Measurements from ENCODE around the gene PKP2. TPM values are rescaled to one million over a fixed set of nuclear protein-coding genes. Genes with fewer than 3 reads are reported as not detected.

PKP2 gene
- total RNA-seq, 2 experiments from 2014 or later, result not detected

DNA sequence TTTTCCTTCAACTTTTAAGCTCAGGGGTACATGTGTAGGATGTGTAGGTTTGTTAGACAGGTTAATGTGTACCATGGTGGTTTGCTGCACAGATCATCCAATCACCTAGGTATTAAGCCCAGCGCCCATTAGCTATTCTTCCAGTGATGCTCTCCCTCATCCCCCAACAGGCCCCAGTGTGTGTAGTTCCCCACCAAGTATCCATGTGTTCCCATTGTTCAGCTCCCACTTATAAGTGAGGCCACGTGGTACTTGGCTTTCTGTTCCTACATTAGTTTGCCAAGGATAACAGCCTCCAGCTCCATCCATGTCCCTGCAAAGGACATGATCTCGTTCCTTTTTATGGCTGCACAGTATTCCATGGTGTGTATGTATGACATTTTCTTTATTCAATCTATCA is 92.3 kb downstream of the PKP2 start:
- POLR2A ChIA-PET, result no interaction called here
- no peak overlapping the region for H3K4me3 Mint-ChIP-seq

DNA sequence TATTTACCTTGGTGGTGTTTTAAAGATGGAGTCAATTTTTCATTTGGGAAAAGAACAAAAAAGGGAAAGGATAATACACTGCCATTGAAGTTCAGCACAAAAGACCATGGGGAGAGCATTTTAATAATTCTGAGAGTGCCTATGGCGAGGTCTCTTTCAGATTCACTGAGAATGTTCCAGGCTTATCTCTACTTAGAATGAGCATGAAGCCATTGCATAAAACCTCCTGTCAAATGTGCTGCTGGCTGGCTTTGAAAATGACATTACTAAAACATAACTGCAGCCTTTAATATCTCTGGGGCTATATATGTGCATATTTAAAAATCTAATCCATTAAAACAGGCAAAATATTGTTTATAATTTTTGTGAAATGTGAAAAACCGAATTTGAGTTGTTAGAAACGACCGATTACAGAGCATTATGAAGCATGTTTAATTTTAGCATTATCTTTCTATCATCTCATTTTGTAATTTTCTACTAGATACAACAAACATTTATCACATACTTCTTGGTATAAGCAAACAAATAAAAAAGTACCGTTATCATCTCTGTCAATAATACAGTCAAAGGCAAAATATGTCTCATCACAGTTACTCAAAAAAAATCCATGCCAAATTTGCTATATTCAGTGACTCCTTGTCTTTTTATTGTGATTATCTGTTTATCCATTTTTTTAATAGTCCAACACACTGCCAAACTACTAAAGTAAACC is 95.2 kb downstream of the PKP2 start:
- no peak overlapping the region for H3K4me3 Mint-ChIP-seq
- CTCF ChIA-PET, result no interaction called here
- DNase-seq, result no peak
- no peaks in the 10 kb centered on the region for H3K9me3 Mint-ChIP-seq
- H3K27ac Mint-ChIP-seq, result no peak overlapping the region
- H3K27me3 Mint-ChIP-seq, result no peaks in the 10 kb centered on the region
- no peaks in the 10 kb centered on the region for H3K36me3 Mint-ChIP-seq (ENCODE audit: low read depth)
- no peaks in the 10 kb centered on the region for H3K4me1 Mint-ChIP-seq
- POLR2A ChIA-PET, result no interaction called here

More for the DNA sequence above, 92.3 kb downstream of the PKP2 start:
- CTCF ChIA-PET, result no interaction called here
- no peaks in the 10 kb centered on the region for H3K36me3 Mint-ChIP-seq (ENCODE audit: low read depth)
- no peaks in the 10 kb centered on the region for H3K4me1 Mint-ChIP-seq
- H3K27me3 Mint-ChIP-seq, result no peaks in the 10 kb centered on the region
- H3K9me3 Mint-ChIP-seq, result no peaks in the 10 kb centered on the region
- no peak overlapping the region for H3K27ac Mint-ChIP-seq
- no peak for DNase-seq

DNA sequence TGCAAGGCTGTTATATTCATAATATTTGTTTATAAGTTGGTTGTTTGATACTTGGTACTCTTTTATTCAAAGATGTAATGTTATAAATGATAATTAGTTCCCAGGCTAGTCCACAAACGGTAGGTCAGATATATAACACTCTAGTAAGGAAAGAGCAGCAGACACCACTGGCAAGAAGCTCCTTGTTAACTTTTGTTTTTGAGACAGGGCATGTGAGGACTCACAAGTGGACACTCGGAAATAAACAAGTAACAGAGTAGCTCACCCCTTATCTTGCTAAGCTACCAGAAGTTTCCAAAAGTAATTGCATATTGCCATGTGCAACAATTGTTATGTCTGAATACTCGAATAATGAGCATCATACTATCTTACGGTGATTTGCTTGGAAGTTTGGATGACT is 102.3 kb downstream of the PKP2 start:
- no peak overlapping the region for H3K4me3 Mint-ChIP-seq
- ChIA-PET POLR2A (no interaction called here), CTCF (no interaction called here)
- no peaks in the 10 kb centered on the region for H3K9me3 Mint-ChIP-seq
- no peak overlapping the region for H3K27ac Mint-ChIP-seq
- peaks cover 2% of the 10 kb centered on the region for H3K27me3 Mint-ChIP-seq
- no peaks in the 10 kb centered on the region for H3K4me1 Mint-ChIP-seq
- H3K36me3 Mint-ChIP-seq (ENCODE audit: low read depth), result no peaks in the 10 kb centered on the region
- DNase-seq, result no peak

DNA sequence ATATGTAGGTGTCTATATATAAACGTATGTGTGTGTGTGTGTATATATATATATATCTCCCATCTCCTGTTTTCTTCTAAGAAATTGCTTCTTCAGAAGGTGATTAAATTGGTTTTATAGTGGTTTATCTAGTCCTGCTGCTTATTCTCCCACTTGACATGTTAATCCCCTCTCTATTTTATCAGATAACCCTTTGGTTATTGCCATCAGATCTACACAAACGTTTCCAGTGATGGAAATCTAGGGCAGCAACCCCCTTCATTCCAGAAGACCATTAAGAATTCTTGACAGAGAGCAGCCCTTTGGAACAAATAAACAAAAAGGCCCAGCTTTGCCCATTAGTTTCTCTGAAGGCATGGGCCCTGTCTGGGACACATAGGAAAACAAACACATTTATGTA is 106.7 kb downstream of the PKP2 start:
- Mint-ChIP-seq H3K4me1 (no peaks in the 10 kb centered on the region), H3K4me3 (no peak overlapping the region), H3K27me3 (peaks cover 2% of the 10 kb centered on the region), H3K27ac (no peak overlapping the region), H3K36me3 (ENCODE audit: low read depth) (no peaks in the 10 kb centered on the region), H3K9me3 (no peaks in the 10 kb centered on the region)
- DNase-seq, result no peak
- ChIA-PET CTCF (no interaction called here), POLR2A (no interaction called here)

DNA sequence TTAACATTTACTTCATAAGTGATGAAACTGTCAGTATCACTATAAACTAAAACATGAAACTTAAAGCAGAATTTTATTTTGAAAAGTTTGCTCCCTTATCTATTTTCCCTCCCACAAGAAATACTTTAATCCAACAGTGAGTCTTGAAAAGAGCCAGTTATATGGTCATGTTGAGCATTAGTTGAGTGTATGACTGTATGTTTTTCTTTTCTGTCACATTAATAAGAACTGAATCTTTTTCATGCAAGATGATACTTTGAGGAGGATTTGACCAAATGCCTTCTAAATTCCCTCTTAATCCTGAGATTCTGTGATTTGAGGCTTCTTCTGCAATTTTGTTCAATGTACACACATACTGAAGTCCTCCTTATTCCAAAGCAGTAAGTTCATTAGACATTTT is 107.1 kb downstream of the PKP2 start:
- POLR2A ChIA-PET, result no interaction called here
- Mint-ChIP-seq H3K9me3 (no peaks in the 10 kb centered on the region), H3K4me3 (no peak overlapping the region), H3K27ac (no peak overlapping the region), H3K36me3 (ENCODE audit: low read depth) (no peaks in the 10 kb centered on the region), H3K27me3 (peaks cover 2% of the 10 kb centered on the region), H3K4me1 (no peaks in the 10 kb centered on the region)
- CTCF ChIA-PET, result no interaction called here
- DNase-seq, result no peak

DNA sequence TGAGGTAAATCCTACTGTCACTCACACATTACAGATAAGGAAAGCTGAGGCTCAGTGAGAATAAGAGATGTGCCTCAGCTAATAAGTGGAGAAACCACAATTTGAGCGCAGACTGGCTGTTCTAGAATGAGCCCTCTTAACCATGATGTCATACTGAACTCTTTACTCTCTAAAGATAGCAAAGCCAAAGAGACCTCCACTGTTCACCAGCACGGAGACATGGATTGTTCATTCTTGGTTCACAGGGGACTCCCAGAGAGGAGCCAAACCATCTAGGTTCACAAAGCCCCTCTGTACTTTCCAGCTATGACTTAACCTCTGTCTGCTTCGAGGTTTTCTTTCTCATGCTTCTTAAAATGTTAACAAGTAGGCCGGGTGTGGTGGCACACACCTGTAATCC is 108.2 kb downstream of the PKP2 start:
- no peaks in the 10 kb centered on the region for H3K4me1 Mint-ChIP-seq
- CTCF ChIA-PET, result no interaction called here
- H3K36me3 Mint-ChIP-seq (ENCODE audit: low read depth), result no peaks in the 10 kb centered on the region
- no peak overlapping the region for H3K27ac Mint-ChIP-seq
- DNase-seq, result no peak
- peaks cover 2% of the 10 kb centered on the region for H3K27me3 Mint-ChIP-seq
- no peak overlapping the region for H3K4me3 Mint-ChIP-seq
- H3K9me3 Mint-ChIP-seq, result no peaks in the 10 kb centered on the region
- POLR2A ChIA-PET, result no interaction called here

DNA sequence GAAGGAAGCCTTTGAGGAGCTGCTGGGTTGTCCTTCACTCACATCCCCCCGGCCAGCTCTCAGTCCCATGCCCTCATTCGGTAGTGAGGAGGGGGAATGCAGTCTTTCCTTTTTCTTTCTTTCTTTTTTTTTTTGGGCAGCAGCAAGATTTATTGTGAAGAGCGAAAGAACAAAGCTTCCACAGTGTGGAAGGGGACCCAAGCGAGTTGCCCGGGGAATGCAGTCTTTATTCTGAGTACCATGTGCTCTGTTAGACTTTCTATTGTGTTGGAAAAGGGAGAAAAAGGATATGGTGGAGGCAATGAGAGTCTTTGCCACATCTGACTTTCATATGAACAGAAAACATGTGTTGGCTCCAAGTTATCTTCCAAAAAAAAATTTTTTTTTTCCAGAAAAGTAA is 111.0 kb downstream of the PKP2 start:
- POLR2A ChIA-PET, result no interaction called here
- DNase-seq, result no peak
- Mint-ChIP-seq H3K36me3 (ENCODE audit: low read depth) (no peaks in the 10 kb centered on the region), H3K27ac (no peak overlapping the region), H3K27me3 (no peaks in the 10 kb centered on the region), H3K9me3 (no peaks in the 10 kb centered on the region), H3K4me1 (no peaks in the 10 kb centered on the region), H3K4me3 (no peak overlapping the region)
- CTCF ChIA-PET, result no interaction called here

DNA sequence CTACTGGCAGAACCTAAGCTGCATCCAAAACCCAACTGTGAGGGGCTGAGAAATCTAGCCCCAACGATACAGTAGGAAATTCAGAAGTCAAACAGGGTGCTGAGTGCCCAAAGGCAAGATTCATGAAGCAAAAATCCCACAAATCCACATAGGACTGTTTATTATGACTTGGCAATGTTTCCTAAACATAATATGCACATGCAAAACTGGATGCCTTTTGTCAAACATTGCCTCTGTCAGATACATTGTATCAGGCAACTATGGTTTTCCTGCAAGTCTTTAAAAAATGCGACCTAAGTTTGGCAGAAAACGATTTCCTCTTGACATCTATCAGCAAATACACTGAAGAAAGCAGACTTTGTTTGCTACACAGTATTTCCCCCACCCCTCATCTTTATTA is 113.5 kb downstream of the PKP2 start:
- ChIA-PET CTCF (no interaction called here), POLR2A (no interaction called here)
- DNase-seq, result no peak
- Mint-ChIP-seq H3K4me1 (no peaks in the 10 kb centered on the region), H3K9me3 (no peaks in the 10 kb centered on the region), H3K4me3 (no peak overlapping the region), H3K36me3 (ENCODE audit: low read depth) (no peaks in the 10 kb centered on the region), H3K27me3 (no peaks in the 10 kb centered on the region), H3K27ac (no peak overlapping the region)

DNA sequence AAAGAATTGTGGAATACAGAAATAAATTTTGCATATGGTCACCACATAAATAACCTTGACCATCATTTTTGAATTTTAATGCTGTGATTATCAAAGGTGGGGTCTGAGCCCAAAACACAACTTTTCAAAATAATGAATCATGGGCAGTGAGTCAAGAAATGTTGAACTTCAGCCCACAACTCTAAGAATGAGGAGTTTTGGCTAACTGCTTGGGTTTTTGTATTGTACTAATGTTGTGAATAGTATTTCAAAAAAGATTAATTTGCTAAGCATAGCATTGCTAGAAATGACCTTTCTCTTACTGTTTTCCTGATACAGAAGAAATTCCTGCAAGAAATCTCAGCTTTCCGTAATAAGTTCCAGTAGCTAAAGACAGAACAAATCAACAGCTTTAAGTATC is 116.5 kb downstream of the PKP2 start:
- POLR2A ChIA-PET, result no interaction called here
- H3K36me3 Mint-ChIP-seq (ENCODE audit: low read depth), result no peaks in the 10 kb centered on the region
- H3K4me1 Mint-ChIP-seq, result no peaks in the 10 kb centered on the region
- CTCF ChIA-PET, result no interaction called here
- H3K9me3 Mint-ChIP-seq, result no peaks in the 10 kb centered on the region
- H3K27me3 Mint-ChIP-seq, result no peaks in the 10 kb centered on the region
- H3K4me3 Mint-ChIP-seq, result no peak overlapping the region
- no peak overlapping the region for H3K27ac Mint-ChIP-seq
- DNase-seq, result no peak

DNA sequence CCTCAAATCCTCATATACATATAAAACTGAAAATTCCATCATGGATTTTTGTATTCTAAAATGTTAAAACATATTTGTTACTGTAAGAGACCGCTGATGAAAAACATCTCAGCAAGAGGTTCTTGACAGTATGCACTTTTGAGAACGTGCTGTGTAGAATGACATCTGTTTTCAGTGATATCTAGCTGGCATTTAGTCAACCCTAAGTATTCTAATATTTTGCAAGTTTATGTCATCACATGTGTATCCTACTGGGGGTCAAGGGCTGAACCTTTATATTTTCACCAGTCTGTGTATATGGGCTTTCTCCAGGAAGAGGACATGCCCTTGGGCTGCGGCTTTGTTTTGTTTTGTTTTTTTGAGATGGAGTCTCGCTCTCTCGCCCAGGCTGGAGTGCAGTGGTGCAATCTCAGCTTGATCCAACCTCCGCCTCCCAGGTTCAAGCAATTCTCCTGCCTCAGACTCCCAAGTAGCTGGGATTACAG is 118.8 kb downstream of the PKP2 start:
- ChIA-PET CTCF (no interaction called here), POLR2A (no interaction called here)
- Mint-ChIP-seq H3K4me3 (no peak overlapping the region), H3K9me3 (no peaks in the 10 kb centered on the region), H3K27ac (no peak overlapping the region), H3K36me3 (ENCODE audit: low read depth) (no peaks in the 10 kb centered on the region), H3K4me1 (no peaks in the 10 kb centered on the region), H3K27me3 (no peaks in the 10 kb centered on the region)
- DNase-seq, result no peak

DNA sequence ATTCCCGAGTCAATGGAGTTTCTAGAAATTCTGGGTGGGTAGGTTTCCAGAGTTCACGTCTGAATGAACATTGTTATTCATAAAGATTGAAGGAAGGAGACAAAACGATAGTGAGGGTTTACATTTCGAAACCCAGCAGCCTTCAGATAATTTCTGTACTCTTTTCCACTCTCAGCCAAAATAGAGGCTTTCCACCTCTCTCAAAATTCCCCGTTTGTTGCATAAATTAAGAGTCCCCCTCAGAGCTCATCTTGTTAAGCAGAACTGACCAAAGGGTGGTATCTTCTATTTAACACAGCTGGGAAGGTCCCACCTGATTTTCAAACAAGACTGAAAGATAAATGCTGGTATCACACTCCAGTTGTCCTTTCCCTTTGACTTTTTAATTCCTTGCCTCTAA is 119.4 kb downstream of the PKP2 start:
- H3K27ac Mint-ChIP-seq, result no peak overlapping the region
- ChIA-PET CTCF (no interaction called here), POLR2A (no interaction called here)
- H3K27me3 Mint-ChIP-seq, result no peaks in the 10 kb centered on the region
- no peaks in the 10 kb centered on the region for H3K9me3 Mint-ChIP-seq
- H3K4me3 Mint-ChIP-seq, result no peak overlapping the region
- H3K4me1 Mint-ChIP-seq, result no peaks in the 10 kb centered on the region
- no peak for DNase-seq
- no peaks in the 10 kb centered on the region for H3K36me3 Mint-ChIP-seq (ENCODE audit: low read depth)

DNA sequence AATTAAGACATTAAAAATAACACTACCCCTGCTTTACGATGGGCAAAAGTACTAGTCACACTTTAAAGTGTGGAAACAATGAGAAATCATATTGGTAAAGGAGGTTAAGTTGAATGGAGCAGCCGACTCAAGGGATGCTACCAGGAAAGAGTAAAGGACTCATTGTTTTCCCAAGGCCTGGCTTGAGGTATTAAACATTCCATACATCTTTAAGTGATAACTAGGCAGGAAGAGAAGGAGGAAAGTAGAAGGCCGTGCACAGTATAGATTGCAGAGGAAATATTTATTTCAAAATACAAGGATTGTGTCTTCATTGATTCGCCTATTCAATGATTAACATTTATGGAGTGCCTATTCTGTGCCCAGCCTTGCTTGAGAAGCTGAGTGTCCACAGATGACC is 120.3 kb downstream of the PKP2 start:
- POLR2A ChIA-PET, result no interaction called here
- Mint-ChIP-seq H3K4me1 (no peaks in the 10 kb centered on the region), H3K36me3 (ENCODE audit: low read depth) (no peaks in the 10 kb centered on the region), H3K9me3 (no peaks in the 10 kb centered on the region), H3K27me3 (no peaks in the 10 kb centered on the region), H3K27ac (no peak overlapping the region), H3K4me3 (no peak overlapping the region)
- DNase-seq, result no peak
- CTCF ChIA-PET, result no interaction called here

DNA sequence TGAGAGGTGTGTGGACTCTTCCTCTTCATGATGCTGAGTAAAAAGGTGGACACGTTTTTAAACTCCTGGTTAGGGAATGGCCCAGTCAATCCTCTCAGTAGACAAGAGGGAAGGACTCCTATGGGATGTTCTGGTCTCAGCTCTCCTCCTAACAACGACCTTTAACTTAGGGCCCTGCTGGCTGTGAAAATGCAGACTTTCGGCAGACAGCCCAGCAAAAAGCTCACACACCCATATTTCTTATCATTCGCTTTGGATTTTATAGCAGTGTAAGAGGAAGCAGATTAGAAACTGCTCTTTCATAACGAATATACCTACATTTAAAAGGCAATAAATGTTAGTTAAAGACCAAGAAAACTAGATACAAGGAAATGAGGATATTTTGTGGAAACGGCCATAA is 122.9 kb downstream of the PKP2 start:
- Mint-ChIP-seq H3K27ac (no peak overlapping the region), H3K9me3 (no peaks in the 10 kb centered on the region), H3K27me3 (peaks cover 7% of the 10 kb centered on the region), H3K4me1 (no peaks in the 10 kb centered on the region), H3K36me3 (ENCODE audit: low read depth) (no peaks in the 10 kb centered on the region), H3K4me3 (no peak overlapping the region)
- ChIA-PET CTCF (no interaction called here), POLR2A (no interaction called here)
- no peak for DNase-seq

DNA sequence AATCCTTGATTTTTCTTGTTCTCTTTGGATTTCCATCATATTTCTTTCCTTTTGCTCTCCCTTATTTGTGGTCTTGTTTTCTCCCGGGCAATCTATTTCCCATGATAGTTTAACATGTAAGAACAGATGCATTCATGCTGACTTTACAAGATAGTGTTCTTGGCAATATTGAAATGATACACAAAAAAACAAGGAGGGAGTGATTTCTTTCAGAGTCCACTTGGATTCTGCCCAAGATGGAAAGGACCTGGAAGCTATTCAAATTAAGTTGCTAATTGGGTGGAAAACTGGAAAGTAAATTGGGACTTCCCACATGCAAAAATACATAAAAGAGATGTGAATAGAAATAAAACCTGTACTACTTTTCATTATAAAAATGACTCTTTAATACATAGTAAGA is 126.4 kb downstream of the PKP2 start:
- POLR2A ChIA-PET, result no interaction called here
- Mint-ChIP-seq H3K27ac (no peak overlapping the region), H3K4me1 (no peaks in the 10 kb centered on the region), H3K4me3 (no peak overlapping the region), H3K9me3 (no peaks in the 10 kb centered on the region), H3K27me3 (peaks cover 7% of the 10 kb centered on the region), H3K36me3 (ENCODE audit: low read depth) (no peaks in the 10 kb centered on the region)
- no peak for DNase-seq
- CTCF ChIA-PET, result no interaction called here

All from activated CD4-positive, alpha-beta T cell treated with anti-CD3 and anti-CD28 coated beads, Interleukin-2, amount 10 ng/mL, durations not matched to agents 7 days and 5 days (primary cell).